D341Med (cell line): Measurements from ENCODE around the gene HDAC3.

Experiments used
- DNase-seq: peaks from one replicate; pipeline ENCODE4 v3.0.0; 2012; ENCODE audit warnings: low spot score

HDAC3 gene

GRCh38 chr5:141602606-141603005 lies 34.0 kb downstream of the HDAC3 start:
- no peak for DNase-seq

DNA sequence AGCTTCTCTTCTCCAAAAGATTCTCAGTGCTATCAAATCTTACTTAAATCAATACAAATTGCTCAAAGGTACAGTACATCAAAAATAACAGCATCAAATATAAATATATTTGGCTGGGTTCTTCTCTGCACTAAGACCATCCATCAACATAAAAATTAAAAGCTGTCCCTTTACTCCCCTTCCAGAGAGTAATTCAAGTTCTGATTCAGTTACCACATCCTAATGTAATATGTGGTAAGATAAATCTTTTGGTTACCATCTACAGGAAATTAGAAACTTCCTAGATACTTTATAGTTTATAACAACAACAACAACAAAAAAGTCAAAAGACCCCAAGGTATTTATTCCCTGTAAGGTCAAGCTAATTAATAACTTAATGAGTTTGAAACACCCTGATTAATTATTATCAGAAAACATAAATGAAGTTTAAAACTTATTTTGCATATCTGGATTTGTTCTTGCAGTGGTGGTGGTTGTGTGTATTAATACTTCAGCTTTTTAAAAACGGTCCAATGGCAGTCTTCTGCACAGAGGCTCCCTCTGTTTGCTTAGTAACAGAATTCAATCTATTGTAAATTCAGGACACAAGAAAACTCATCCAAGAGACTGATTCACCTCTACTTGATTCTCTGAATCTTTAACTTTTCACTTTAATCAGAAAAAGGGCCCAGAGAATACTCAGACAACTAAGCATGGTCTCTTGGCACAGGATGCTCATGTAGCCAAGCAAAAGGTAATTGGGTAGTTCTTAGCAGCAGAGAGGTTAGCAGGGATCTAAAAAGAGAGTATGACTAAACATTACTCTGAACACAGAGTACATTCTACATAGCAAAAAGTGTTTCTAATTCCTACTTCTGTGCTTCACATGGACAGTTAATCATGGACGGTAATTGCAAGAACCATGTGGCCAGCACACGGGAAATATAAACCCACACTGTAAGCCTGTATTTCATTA lies 38.0 kb downstream of the HDAC3 start:
- no peak for DNase-seq

DNA sequence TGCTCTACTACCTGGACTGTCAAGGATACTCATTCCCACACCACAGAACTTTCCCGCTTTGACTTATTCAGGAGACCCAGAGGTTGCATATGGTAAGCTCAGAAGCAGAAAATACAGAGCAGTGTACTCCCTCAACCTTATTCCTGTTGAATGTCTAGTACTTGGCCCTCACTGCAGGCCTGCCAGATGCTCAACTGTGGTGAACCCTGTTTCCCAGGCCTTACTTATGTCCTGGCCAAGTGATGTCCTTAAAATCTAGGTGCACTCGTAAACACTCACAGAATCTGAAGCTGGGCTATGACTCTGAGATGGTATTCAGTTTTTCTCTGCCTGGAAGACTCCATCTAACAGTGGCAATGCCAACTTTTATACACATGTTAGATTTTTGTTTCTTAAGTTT lies 38.8 kb downstream of the HDAC3 start:
- no peak for DNase-seq

- no peak for DNase-seq
Observed at GRCh38 chr5:141597394-141597793, 39.3 kb downstream of the HDAC3 start.

DNA sequence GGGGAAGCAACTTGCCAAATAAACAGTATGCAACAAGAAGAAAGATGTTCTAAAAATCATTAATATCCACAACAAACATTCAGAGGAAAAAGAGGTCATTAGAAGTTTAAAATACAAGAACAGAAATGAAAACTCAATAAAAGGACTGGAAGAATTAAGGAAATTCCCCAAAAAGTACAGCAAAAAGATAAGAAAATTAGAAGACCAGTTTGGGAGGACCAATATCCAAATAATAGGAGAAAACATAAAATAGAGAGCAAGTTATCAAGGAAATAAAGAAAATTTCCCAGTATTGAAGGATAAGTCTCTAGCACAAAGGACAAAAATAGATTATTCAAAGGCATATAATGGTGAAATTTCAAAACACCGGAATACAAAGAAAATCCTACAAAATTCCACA lies 39.8 kb downstream of the HDAC3 start:
- no peak for DNase-seq

DNA sequence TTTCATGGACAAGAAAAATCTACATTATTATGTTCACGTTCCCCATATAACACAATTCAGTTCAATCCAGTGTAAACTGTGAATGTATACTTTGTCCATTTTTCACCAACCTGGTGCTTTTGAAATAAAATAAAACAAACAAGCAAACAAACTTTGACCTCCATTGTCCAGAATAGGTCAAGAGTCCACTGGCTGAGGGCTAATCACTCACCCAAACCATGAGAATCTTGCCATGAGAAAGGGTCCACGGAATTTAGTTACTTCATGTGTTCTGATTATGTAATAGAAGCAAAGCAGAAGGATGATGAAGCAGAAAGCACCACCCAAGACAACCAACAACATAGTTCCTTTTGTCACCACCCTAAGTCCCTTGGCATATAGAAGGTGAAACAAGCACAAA lies 46.5 kb downstream of the HDAC3 start:
- DNase-seq, result no peak

GRCh38 chr5:141586246-141586645 lies 50.4 kb downstream of the HDAC3 start:
- DNase-seq, result no peak

- DNase-seq, result no peak
Observed at GRCh38 chr5:141585594-141585993, 51.1 kb downstream of the HDAC3 start.

DNA sequence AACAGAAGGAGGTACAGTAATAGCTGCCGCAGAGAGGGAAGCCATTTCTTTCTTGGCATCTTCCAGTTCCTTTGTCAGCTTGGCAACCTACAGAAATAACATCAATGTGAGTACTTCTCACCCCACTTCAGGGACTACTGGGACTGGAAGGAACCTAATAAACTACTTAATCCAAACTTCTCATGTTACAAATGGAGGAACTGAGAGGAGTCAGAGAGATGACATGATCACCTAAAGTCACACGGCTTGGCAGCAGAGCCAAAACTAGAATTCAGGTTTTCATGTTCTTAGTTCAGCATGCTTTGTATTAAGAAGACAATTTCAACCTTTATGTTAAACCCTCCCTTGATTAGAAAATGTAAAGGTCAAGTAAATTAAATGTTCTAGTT lies 62.5 kb downstream of the HDAC3 start:
- no peak for DNase-seq

- DNase-seq, result no peak
Observed at GRCh38 chr5:141573489-141574121, 63.0 kb downstream of the HDAC3 start.
